Measurements from ENCODE around the gene MBD4.
"Not testable (repeated sequence)": the region's sequence is repeated elsewhere in the genome, so short reads cannot be mapped to it uniquely, and the experiment has no call there.

The MBD4 gene

DNA sequence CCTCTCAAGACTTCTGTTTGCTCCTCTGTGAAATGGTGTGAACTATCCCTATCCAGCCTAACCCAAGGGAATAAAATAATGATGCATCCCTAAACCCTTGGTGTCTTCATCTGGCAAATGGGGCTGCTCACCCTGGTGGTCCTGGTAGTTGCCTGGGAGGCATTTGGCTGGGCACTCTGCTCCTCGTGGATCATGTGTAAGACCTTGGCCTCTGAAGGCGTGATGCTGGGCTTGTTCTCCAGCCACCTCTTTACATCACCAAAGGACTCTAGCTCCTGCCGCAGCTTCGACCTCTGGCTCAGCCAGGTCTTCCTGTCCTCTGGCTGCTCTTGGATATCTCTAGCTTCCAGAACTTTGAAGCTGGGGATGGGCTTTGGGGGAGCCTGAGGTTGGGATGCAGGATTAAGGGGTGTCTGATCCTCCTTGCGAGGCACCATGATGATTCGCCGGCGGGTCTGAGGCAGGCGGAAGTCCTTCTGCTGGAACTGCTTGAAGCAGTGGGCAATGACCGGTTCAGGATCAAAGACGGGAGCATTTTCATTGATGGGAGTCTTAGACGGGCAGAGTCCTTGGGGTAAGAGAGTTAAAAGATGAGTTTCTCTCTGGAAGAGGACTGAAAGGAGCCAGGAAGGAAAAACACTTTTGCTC, 18.4 kb downstream of the MBD4 start:
- Mint-ChIP-seq H3K9me3 (no peaks in the 10 kb centered on the region), H3K4me1 (ENCODE audit: low read depth in 2 of 2) (no peaks in the 10 kb centered on the region), H3K27me3 (peaks cover 0 to 11% of the 10 kb centered on the region in 2 donors), H3K27ac (no peak overlapping the region), H3K4me3 (no peak overlapping the region), H3K36me3 (ENCODE audit: insufficient read depth) (peaks cover 9% of the 10 kb centered on the region)
- DNase-seq, result no peak
- no peak for ATAC-seq (replicated peaks)

DNA sequence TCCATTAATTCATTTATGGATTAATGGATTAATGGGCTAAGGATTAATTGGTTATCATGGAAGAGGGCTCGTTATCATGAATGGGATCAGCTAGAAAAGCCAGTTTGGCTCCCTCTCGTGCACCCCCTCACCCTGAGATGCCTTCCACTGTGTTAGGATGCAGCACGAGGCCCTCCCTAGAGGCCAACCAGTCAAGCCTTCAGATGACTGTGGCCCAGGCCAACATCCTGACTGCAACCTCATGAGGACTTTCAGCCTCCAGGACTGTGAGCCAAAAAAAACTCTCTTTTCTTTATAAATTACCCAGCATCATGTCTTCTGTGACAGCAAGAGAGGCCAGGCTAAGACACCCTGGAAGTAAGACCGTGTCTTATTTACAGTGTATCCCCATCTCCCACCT, 20.3 kb downstream of the MBD4 start:
- Mint-ChIP-seq H3K27ac (no peak overlapping the region), H3K36me3 (ENCODE audit: insufficient read depth) (peaks cover 7% of the 10 kb centered on the region), H3K9me3 (no peaks in the 10 kb centered on the region), H3K4me1 (ENCODE audit: low read depth in 2 of 2) (no peaks in the 10 kb centered on the region), H3K4me3 (no peak overlapping the region), H3K27me3 (peaks cover 0 to 10% of the 10 kb centered on the region in 2 donors)
- DNase-seq (no peak), ATAC-seq (replicated peaks) (no peak)

DNA sequence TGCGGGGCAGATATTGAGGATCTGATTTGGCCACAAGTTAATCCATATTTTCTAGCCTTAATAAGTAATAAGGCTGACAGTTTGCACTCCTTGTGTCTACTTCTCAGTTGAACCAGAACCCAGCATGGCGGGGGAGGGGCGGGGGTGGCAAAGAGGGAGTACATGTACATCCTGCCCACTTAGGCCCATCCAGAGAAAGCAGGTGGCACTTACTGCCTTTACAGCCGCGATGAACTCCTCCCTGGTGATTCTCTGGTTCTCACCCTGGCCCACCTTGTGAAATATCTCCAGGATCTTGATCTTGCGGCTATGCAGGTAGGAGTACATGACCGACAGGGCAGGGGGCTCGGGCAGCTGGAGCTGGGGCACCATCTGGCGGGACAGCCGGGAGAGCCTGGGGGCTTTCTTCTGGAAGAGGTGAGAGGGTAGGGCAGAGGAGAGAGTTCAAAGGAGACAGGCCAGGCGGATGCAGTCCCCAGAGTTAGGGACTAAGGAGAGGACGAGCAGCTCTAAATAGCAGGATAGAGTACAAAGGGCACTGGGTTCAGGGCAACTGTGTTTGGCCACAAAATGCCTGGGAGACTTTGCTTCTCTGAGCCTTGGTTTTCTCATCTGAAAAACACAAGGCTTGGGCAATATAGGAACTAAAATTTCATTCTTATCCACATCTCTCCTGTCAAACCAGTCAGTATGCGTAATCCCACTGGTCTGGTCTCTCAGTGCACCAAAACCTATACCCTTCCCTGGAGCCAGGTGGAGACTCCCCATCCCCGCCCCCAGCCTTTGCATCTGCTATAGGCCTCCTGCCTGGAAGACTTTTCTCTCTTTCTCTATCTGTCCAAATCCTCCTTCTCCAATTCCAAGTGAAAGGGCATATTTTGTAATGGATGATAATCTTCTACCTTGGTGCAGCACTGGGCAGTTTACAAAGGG, 21.4 kb downstream of the MBD4 start:
- Mint-ChIP-seq H3K4me1 (ENCODE audit: low read depth in 2 of 2) (no peaks in the 10 kb centered on the region), H3K9me3 (no peaks in the 10 kb centered on the region), H3K27me3 (no peaks in the 10 kb centered on the region), H3K27ac (no peak overlapping the region), H3K36me3 (ENCODE audit: insufficient read depth) (no peaks in the 10 kb centered on the region), H3K4me3 (no peak overlapping the region)
- ATAC-seq (replicated peaks) (no peak), DNase-seq (no peak)

DNA sequence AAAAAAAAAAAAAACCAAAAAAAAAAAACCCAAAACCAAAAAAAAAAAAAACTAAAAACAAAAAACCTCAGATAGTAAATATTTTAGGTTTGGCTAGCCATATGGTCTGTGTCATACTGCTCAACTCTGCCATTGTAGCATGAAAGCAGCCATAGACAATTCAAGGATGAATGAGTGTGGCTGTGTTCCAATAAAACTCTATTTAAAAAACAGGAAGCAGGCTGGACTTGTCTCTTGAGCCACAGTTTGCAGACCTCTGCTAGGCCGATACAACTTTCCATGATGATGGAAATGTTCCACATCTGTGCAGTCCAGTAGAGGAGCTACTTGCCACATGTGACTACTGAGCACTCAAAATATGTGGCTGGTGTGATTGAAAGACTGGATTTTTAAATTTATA, 22.4 kb downstream of the MBD4 start:
- Mint-ChIP-seq H3K9me3 (no peaks in the 10 kb centered on the region), H3K27ac (no peak overlapping the region), H3K4me1 (ENCODE audit: low read depth in 2 of 2) (no peaks in the 10 kb centered on the region), H3K36me3 (ENCODE audit: insufficient read depth) (no peaks in the 10 kb centered on the region), H3K27me3 (peaks cover 0 to 9% of the 10 kb centered on the region in 2 donors), H3K4me3 (no peak overlapping the region)
- DNase-seq (no peak), ATAC-seq (replicated peaks) (no peak)

DNA sequence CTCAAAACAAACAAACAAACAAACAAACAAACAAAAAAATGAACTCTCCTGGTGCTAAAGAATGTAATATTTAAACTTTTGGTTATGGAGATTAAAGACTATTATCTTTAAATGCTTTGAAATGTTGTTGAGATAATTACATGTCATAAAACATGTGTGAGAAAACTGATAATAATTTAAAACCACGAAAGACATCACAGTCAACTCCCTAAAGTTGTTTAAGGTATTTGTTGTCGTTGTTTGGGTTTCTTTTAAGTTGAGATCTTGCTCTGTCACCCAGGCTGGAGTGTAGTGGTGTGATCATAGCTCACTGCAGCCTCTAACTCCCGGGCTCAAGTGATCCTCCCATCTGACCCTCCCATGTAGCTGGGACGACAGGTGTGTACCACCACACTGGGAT, 23.3 kb downstream of the MBD4 start:
- ATAC-seq (replicated peaks), result no peak
- no peaks in the 10 kb centered on the region for H3K9me3 Mint-ChIP-seq
- H3K27ac Mint-ChIP-seq, result no peak overlapping the region
- no peaks in the 10 kb centered on the region for H3K4me1 Mint-ChIP-seq (ENCODE audit: low read depth in 2 of 2)
- no peak overlapping the region for H3K4me3 Mint-ChIP-seq
- H3K36me3 Mint-ChIP-seq (ENCODE audit: insufficient read depth), result no peaks in the 10 kb centered on the region
- peaks cover 0 to 11% of the 10 kb centered on the region in 2 donors for H3K27me3 Mint-ChIP-seq
- no peak for DNase-seq

DNA sequence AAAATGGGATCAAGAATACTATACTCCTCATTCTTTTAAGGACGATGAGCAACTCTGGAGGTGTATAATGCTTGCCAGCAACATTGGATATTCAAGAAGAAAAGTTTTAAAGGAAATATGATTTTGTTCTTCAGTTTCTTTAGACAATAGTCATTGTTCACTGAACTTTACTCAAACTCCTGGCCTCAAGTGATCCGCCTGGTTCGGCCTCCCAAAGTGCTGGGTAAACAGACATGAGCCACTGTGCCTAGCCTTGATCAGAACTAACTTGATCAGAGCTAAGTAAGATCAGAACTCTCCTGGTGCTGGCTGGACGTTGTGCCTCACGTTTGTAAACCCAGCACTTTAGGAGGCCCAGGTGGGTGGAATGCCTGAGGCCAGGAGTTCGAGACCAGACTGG, 23.9 kb downstream of the MBD4 start:
- Mint-ChIP-seq H3K9me3 (no peaks in the 10 kb centered on the region), H3K27me3 (peaks cover 0 to 11% of the 10 kb centered on the region in 2 donors), H3K4me3 (no peak overlapping the region), H3K36me3 (ENCODE audit: insufficient read depth) (no peaks in the 10 kb centered on the region), H3K4me1 (ENCODE audit: low read depth in 2 of 2) (no peaks in the 10 kb centered on the region), H3K27ac (no peak overlapping the region)
- DNase-seq (no peak), ATAC-seq (replicated peaks) (no peak)

DNA sequence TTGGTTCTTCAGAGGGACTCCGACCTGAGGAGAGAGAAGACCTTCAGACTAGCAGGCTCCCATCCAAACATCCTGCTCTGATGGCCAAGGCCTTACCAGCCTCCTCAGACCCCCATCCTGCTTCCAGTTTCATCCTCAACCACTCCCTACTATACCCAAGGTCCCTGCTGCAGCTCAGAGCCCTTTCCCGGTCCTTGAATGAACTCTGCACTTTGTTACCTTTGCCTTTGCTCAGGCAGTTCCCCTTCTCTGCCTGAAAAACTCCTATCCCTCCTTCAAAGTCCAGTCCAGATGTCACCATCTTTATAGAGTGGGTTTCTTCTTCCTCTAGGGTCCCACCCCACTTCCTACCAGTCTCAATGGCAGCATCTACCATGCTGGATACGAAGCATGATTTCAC, 24.4 kb downstream of the MBD4 start:
- Mint-ChIP-seq H3K27ac (no peak overlapping the region), H3K27me3 (peaks cover 0 to 11% of the 10 kb centered on the region in 2 donors), H3K4me1 (ENCODE audit: low read depth in 2 of 2) (no peaks in the 10 kb centered on the region), H3K9me3 (no peaks in the 10 kb centered on the region), H3K36me3 (ENCODE audit: insufficient read depth) (no peaks in the 10 kb centered on the region), H3K4me3 (no peak overlapping the region)
- ATAC-seq (replicated peaks) (no peak), DNase-seq (no peak)

DNA sequence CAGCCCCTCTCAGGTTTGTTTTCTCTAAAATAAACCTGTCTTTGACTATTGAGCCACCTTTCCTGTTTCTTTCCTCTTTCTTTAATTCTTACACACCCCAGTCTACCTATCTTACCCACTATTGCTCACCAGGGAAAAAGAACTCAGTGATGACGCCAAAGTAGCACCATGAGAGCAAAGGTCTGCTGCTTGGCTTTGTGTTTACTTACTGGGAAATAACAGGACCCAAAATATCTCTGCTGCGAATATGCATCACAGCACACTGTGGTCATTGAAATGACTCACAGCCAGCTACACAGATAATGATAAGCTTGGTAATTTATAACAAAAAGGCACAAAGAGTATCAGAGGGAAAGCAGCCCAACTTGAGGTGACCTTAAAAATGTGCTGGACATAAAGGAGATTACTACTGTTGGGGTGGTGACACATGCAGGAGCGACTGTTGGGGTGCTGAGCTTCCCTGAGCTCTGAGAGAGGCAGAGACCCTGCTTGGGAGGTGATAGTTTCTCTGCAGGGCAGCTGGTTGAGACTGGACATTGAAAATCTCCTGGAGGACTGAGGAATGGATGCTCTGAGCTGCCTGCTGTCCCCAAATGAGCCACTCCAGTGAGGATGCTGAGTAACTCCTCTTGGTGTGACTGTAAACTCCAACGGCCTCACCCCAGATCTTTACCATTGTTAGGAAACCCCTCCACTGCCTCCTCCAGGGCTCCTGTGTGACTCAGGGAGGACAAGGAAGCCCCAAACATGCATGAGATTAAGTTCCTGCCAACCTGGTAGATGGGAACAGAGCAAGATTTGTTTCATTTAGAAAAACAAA, 25.9 kb downstream of the MBD4 start:
- ATAC-seq (replicated peaks) (no peak), DNase-seq (no peak)
- Mint-ChIP-seq H3K4me1 (ENCODE audit: low read depth in 2 of 2) (no peaks in the 10 kb centered on the region), H3K9me3 (no peaks in the 10 kb centered on the region), H3K36me3 (ENCODE audit: insufficient read depth) (no peaks in the 10 kb centered on the region), H3K4me3 (no peak overlapping the region), H3K27me3 (peaks cover 0 to 11% of the 10 kb centered on the region in 2 donors), H3K27ac (no peak overlapping the region)

DNA sequence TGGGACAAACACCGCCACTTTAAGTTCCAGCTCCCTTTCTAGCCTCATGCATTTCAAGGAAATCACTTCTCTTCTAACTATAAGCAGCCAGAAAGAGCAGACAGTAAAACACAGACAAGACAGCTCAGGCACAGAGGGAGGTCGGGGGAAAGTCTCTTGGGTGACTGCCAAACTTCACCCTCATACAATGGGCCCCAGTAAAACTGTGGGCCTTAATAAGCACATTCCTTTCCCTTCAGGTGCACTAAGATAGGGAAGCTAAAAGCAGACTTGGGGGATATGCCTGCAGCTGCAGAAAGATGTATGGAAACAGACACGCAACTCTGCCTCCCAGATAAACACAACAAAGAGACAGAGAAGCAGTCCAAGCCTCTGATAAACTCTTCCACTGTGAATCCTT, 26.5 kb downstream of the MBD4 start:
- H3K4me3 Mint-ChIP-seq; ATAC-seq (replicated peaks); H3K9me3 Mint-ChIP-seq; H3K36me3 Mint-ChIP-seq (ENCODE audit: insufficient read depth); H3K27ac Mint-ChIP-seq; DNase-seq; H3K4me1 Mint-ChIP-seq (ENCODE audit: low read depth in 2 of 2): not testable (repeated sequence)
- peaks cover 0 to 11% of the 10 kb centered on the region in 2 donors for H3K27me3 Mint-ChIP-seq

DNA sequence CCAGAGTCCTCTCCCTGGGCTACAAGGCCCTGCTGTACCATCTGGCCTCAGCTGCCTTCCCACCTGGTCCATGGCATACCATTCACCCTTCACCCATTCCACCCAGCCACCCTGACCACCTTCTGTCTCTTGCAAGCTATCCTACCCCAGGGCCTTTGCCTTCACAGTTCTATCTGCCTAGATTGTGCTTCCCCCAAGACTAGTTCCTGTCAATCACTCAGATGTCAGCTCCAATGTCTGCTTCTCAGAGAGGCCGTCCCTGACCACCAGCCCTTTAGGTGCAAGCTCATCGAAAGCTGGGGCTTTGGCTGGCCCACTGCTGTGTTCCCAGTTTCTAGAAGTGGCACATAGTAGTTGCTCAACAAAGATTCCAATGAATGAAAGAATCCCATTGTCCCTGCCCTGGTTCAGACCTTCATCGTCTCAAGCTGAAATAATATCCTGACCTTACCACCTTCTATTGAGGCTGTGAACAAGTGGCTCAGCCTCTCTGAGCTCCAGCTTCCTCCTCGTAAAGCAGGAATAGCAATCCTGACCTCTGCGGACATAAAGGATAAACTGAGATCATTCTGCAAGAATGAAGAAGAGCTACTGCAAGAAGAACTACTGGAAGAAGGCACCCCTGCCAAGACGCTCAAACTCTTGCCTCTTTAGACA, 27.1 kb downstream of the MBD4 start:
- ATAC-seq (replicated peaks), result no peak
- Mint-ChIP-seq H3K4me3 (no peak overlapping the region), H3K36me3 (ENCODE audit: insufficient read depth) (no peaks in the 10 kb centered on the region), H3K27ac (no peak overlapping the region), H3K9me3 (no peaks in the 10 kb centered on the region), H3K4me1 (ENCODE audit: low read depth in 2 of 2) (no peaks in the 10 kb centered on the region), H3K27me3 (peaks cover 0 to 11% of the 10 kb centered on the region in 2 donors)
- DNase-seq, result no peak

DNA sequence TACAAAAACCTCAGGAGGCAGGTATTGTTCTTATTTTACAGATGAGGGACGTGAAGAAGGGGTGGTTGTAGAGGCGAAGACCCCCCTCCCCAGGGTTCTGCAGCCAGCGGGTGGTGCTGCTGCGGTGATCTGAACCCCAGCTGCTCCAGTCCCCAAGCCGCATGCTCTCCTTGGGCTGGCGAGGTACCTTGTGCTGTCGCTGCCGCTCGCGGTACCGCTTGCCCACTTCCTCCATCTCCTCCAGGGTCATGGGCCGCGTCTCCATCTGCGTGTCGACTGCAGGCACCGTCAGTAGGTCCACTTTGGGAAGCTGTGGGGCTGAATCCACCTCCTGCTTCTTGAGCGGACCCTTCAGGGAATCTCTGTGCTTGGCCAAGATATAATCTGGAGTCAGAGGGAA, 28.8 kb downstream of the MBD4 start:
- ATAC-seq (replicated peaks), result no peak
- Mint-ChIP-seq H3K27me3 (peaks cover 0 to 11% of the 10 kb centered on the region in 2 donors), H3K4me1 (ENCODE audit: low read depth in 2 of 2) (no peaks in the 10 kb centered on the region), H3K9me3 (no peaks in the 10 kb centered on the region), H3K36me3 (ENCODE audit: insufficient read depth) (no peaks in the 10 kb centered on the region), H3K4me3 (no peak overlapping the region), H3K27ac (no peak overlapping the region)
- no peak for DNase-seq

DNA sequence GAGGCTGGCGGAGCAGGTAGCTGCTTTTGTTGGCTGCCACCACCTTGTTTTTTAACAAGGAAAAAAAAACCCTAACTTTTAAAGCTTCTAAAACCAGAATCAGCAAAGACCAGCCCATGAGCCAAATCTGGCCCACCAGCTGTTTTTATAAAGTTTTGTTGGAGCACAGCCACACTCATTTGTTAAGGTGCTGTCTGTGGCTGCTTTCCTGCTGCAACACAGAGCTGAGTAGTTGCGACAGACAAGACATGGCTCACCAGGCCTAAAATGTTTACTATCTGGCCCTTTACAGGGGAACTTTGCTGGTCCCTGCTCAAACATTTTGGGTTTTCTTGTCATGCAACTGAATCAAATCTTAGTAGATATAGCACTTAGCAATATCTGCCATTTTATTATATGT, 30.2 kb downstream of the MBD4 start:
- Mint-ChIP-seq H3K27ac (no peak overlapping the region), H3K36me3 (ENCODE audit: insufficient read depth) (no peaks in the 10 kb centered on the region), H3K4me1 (ENCODE audit: low read depth in 2 of 2) (no peaks in the 10 kb centered on the region), H3K4me3 (no peak overlapping the region), H3K27me3 (peaks cover 0 to 11% of the 10 kb centered on the region in 2 donors), H3K9me3 (no peaks in the 10 kb centered on the region)
- DNase-seq (no peak), ATAC-seq (replicated peaks) (no peak)

DNA sequence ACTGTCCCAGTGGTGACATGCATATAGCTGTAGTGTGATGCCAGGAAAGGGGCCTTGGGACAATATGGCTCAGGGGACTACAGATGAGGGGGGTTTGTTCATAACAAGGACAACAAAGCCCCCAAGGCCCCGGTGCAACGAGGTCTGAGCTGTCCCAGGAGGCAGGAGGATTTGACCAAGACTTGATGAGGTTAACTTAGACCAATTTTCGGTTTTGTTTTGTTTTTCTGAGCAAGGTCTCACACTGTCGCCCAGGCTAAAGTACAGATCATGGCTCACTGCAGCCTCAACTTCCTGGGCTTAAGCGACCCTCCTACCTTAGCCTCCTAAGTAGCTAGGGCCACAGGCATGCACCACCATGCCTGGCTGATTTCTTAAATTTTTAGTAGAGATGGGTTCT, 35.1 kb downstream of the MBD4 start:
- Mint-ChIP-seq H3K4me3 (no peak overlapping the region), H3K4me1 (ENCODE audit: low read depth in 2 of 2) (peaks cover 0 to 3% of the 10 kb centered on the region in 2 donors), H3K36me3 (ENCODE audit: insufficient read depth) (no peaks in the 10 kb centered on the region), H3K27me3 (no peaks in the 10 kb centered on the region), H3K27ac (no peak overlapping the region), H3K9me3 (no peaks in the 10 kb centered on the region)
- DNase-seq (no peak), ATAC-seq (replicated peaks) (no peak)
